K562 (cell line): ENCODE data around the gene B9D2. TPM values are rescaled to one million over a fixed set of nuclear protein-coding genes. Genes with fewer than 3 reads are reported as not detected.
A peak's percentile ranks its signal among the peaks of the same experiment; 100 is the strongest.

Experiments used
- DLX4 ChIP-seq: fragments of 250-450 bp; sonication (Bioruptor Pico); IDR thresholded peaks from 2 replicates; pipeline ENCODE4 v1.6.1; 2021; ENCODE audit warnings: mild to moderate bottlenecking
- GMEB1 ChIP-seq: fragments of 250-450 bp; sonication (Bioruptor Pico); IDR thresholded peaks from 2 replicates; pipeline ENCODE4 v1.4.0; 2020; ENCODE audit warnings: mild to moderate bottlenecking
- HNRNPK ChIP-seq: fragments of 200-400 bp; formaldehyde crosslinking; IDR thresholded peaks from one replicate; pipeline ENCODE4 v1.6.1; 2018; ENCODE audit warnings: mild to moderate bottlenecking, low read depth, low read length; ENCODE audit not compliant: poor library complexity, severe bottlenecking
- KAT7 ChIP-seq: sonication (generic); formaldehyde crosslinking; IDR thresholded peaks from 2 replicates; pipeline ENCODE4 v1.8.0; 2022; ENCODE audit warnings: missing genetic modification reagents, mild to moderate bottlenecking, borderline replicate concordance
- KLF10 ChIP-seq: fragments of 250-450 bp; sonication (Bioruptor Pico); IDR thresholded peaks from 2 replicates; pipeline ENCODE4 v1.6.1; 2021; ENCODE audit warnings: matching md5 sums
- MNT ChIP-seq, 2 experiments: fragments of 450-650 bp; conservative IDR thresholded peaks; 2 replicates each; pipeline ENCODE4 v1.6.1; 2017; ENCODE audit warnings: mild to moderate bottlenecking in 2 of 2, moderate library complexity in 2 of 2
- MTF1 ChIP-seq: fragments of 250-450 bp; sonication (Bioruptor Pico); IDR thresholded peaks from 2 replicates; pipeline ENCODE4 v1.9.0; 2021; ENCODE audit warnings: moderate library complexity, mild to moderate bottlenecking, inconsistent platforms, borderline replicate concordance
- RAD21 ChIP-seq, 2 experiments: fragments of 250-450 bp in 1 of 2; fragments of 450-650 bp in 1 of 2; sonication (Bioruptor Pico) in 1 of 2; formaldehyde crosslinking in 1 of 2; IDR thresholded peaks in 1 of 2; conservative IDR thresholded peaks in 1 of 2; 2 replicates each; pipeline versions ENCODE4 v1.4.0 to v1.8.0; 2020 to 2022; ENCODE audit warnings: mild to moderate bottlenecking in 2 of 2, moderate library complexity in 1 of 2
- SMAD3 ChIP-seq: fragments of 450-650 bp; formaldehyde crosslinking; conservative IDR thresholded peaks from 2 replicates; pipeline ENCODE4 v1.4.0; 2020; ENCODE audit warnings: mild to moderate bottlenecking
- STAG1 ChIP-seq: sonication (generic); formaldehyde crosslinking; IDR thresholded peaks from 2 replicates; pipeline ENCODE4 v1.5.0; 2020; ENCODE audit warnings: missing genetic modification reagents, borderline replicate concordance
- TBL1XR1 ChIP-seq, 2 experiments: IDR thresholded peaks; 2 replicates each; pipeline ENCODE4 v1.6.1; 2012; ENCODE audit warnings: improper control_type of control experiment in 2 of 2, low read length in 2 of 2, mild to moderate bottlenecking in 1 of 2
- TBP ChIP-seq: optimal IDR thresholded peaks from 2 replicates; pipeline ENCODE3; 2011; ENCODE audit warnings: low read depth, low read length, improper control_type of control experiment
- ZKSCAN1 ChIP-seq: fragments of 150-350 bp; IDR thresholded peaks from 2 replicates; pipeline ENCODE4 v1.6.1; 2016; ENCODE audit warnings: low read depth, low read length
- ZKSCAN8 ChIP-seq: fragments of 200-800 bp; sonication (Bioruptor generic); IDR thresholded peaks from 2 replicates; pipeline ENCODE4 v1.6.1; 2016; ENCODE audit warnings: missing genetic modification characterization, missing compliant biosample characterization
- polyA plus RNA-seq, 8 experiments: library from polyadenylated mRNA; depleted of rRNA in 4 of 8; stranded (reverse) in 5 of 8; unstranded in 3 of 8; fragments of >200 nt; fragmentation: Nextera tagmentation in 2 of 8; fragmentation: Illumina TruSeq in 1 of 8; extraction: Ambion mirVana in 2 of 8; extraction: Trizol in 1 of 8; gene quantifications; 2 replicates each; pipeline versions ENCODE4 v1.2.1 to v1.2.3, GENCODE V29; 2011 to 2014; ENCODE audit warnings: inconsistent platforms in 1 of 8, missing spikeins in 1 of 8
- total RNA-seq, 7 experiments: library from RNA; depleted of rRNA in 6 of 7; stranded (reverse); fragments of >200 nt in 6 of 7; fragmentation: Illumina TruSeq in 2 of 7; extraction: Trizol in 2 of 7; gene quantifications; 2 replicates each; pipeline versions ENCODE4 v1.2.1 to v1.2.3, GENCODE V29; 2011 to 2021; ENCODE audit warnings: low replicate concordance in 1 of 7
- TF ChIP-seq, protein P1 (sequence below), 2 experiments: fragments of 200-800 bp in 1 of 2; sonication (Bioruptor generic) in 1 of 2; sonication (generic) in 1 of 2; formaldehyde crosslinking in 1 of 2; IDR thresholded peaks in 1 of 2; conservative IDR thresholded peaks in 1 of 2; 2 replicates each; pipeline versions ENCODE4 v1.5.0 to v1.6.1; 2016 to 2020; ENCODE audit warnings: missing compliant biosample characterization in 1 of 2, missing genetic modification characterization in 1 of 2, missing genetic modification reagents in 1 of 2
- TF ChIP-seq, protein P2 (sequence below): fragments of 250-450 bp; sonication (Bioruptor Pico); IDR thresholded peaks from 2 replicates; pipeline ENCODE4 v1.5.0; 2020; ENCODE audit warnings: mild to moderate bottlenecking

B9D2 gene
- total and polyA plus RNA-seq, 9 of the 15 experiments (the other 6 are each of a cell fraction or from before 2014, with no cell fraction given) = 0.83 to 6.9 (median 2.8) TPM

DNA sequence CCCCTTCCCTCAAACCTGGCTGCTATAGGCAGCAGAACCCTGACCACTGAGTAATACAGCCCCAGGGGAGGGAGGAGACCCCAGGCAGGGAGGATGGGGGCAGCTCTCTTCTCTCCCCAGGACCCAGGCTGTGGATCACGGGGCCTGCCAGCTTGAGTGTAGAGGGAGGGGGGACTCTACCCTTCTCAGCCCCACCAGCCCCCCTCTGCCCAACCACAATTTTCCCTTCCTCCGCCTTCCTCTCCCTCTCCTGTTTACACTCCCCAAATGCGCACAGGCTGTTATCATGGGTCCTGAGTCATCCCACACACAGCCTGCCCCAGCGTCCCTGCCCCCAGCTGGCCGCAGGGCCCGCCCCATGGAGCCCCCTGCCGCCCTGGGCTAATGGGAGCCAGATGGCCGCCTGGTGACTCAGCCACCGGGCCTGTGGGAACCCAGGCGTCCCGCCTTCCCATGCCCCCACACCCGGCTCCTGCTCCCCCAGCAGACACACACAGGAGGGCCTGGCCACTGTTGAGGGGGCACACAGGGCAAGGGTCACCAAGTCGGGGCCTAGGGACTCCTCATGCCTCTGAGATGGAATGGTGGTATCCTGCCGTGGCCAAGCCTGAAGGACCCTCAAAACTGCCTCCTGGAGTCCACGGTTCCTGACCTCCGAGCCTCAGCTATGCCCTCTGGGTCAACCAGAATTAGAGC, 40.4 kb downstream of the B9D2 start (continued):
- TF ChIP-seq, protein P1, sequence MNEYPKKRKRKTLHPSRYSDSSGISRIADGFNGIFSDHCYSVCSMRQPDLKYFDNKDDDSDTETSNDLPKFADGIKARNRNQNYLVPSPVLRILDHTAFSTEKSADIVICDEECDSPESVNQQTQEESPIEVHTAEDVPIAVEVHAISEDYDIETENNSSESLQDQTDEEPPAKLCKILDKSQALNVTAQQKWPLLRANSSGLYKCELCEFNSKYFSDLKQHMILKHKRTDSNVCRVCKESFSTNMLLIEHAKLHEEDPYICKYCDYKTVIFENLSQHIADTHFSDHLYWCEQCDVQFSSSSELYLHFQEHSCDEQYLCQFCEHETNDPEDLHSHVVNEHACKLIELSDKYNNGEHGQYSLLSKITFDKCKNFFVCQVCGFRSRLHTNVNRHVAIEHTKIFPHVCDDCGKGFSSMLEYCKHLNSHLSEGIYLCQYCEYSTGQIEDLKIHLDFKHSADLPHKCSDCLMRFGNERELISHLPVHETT (CRISPR knock-in tag; conservative IDR thresholded peaks at IDR 0.05 in 1 of 2, IDR thresholded peaks at IDR 0.05 in 1 of 2) = peak in 1 of 2 experiments; percentile 91; a peak in 2 of 4 replicates
- TF ChIP-seq, protein P2, sequence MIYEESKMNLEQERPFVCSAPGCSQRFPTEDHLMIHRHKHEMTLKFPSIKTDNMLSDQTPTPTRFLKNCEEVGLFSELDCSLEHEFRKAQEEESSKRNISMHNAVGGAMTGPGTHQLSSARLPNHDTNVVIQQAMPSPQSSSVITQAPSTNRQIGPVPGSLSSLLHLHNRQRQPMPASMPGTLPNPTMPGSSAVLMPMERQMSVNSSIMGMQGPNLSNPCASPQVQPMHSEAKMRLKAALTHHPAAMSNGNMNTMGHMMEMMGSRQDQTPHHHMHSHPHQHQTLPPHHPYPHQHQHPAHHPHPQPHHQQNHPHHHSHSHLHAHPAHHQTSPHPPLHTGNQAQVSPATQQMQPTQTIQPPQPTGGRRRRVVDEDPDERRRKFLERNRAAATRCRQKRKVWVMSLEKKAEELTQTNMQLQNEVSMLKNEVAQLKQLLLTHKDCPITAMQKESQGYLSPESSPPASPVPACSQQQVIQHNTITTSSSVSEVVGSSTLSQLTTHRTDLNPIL (CRISPR knock-in tag) = no peak
- TF ChIP-seq KLF10 (CRISPR knock-in tag) (no peak), STAG1 (CRISPR knock-in tag) (no peak), ZKSCAN1 (peak; percentile 21; the same call in 1 of the 2 replicates), MNT (conservative IDR thresholded peaks at IDR 0.05) (peak; percentile 82 to 92), RAD21 (CRISPR knock-in tag; conservative IDR thresholded peaks at IDR 0.05 in 1 of 2, IDR thresholded peaks at IDR 0.05 in 1 of 2) (0 out of 4 replicates have a peak, but pooled peaks of 1 of the 2 experiments have one; percentile 16), ZKSCAN8 (CRISPR knock-in tag) (no peak), GMEB1 (CRISPR knock-in tag) (peak; percentile 45), HNRNPK (no peak), TBL1XR1 (IDR thresholded peaks at IDR 0.05; ENCODE audit: low read length in 2 of 2) (peak in 1 of 2 experiments; percentile 85; a peak in 2 of 4 replicates), MTF1 (CRISPR knock-in tag) (no peak), DLX4 (CRISPR knock-in tag) (no peak), SMAD3 (no peak), KAT7 (CRISPR knock-in tag) (no peak), TBP (no peak)
